Endodermal cell (in vitro differentiated cells): Measurements from ENCODE around the gene MED4. TPM values are rescaled to one million over a fixed set of nuclear protein-coding genes. Genes with fewer than 3 reads are reported as not detected.

Experiments
- DNase-seq: peaks from one replicate; pipeline ENCODE4 v3.0.0-alpha.2; 2017
- H3K27ac ChIP-seq: 2 replicates; pipeline ENCODE4 v1.5.1; 2013; ENCODE audit warnings: mild to moderate bottlenecking, low read depth, low read length, moderate library complexity
- H3K27me3 ChIP-seq: 2 replicates; pipeline ENCODE4 v1.6.1; 2013; ENCODE audit warnings: mild to moderate bottlenecking, low read length, moderate library complexity; ENCODE audit not compliant: insufficient read depth, control insufficient read depth, poor library complexity, severe bottlenecking
- H3K36me3 ChIP-seq: 2 replicates; pipeline ENCODE4 v1.7.0; 2013; ENCODE audit warnings: mild to moderate bottlenecking, low read length, moderate library complexity; ENCODE audit not compliant: control insufficient read depth, insufficient read depth
- H3K4me1 ChIP-seq: one replicate; pipeline ENCODE4 v1.7.0; 2013; ENCODE audit warnings: low read length; ENCODE audit not compliant: control insufficient read depth, insufficient read depth
- H3K4me3 ChIP-seq: 2 replicates; pipeline ENCODE4 v1.5.1; 2013; ENCODE audit warnings: mild to moderate bottlenecking, low read length, moderate library complexity
- H3K9ac ChIP-seq: 2 replicates; pipeline ENCODE4 v1.6.1; 2013; ENCODE audit warnings: mild to moderate bottlenecking, low read length, moderate library complexity; ENCODE audit not compliant: poor library complexity, severe bottlenecking; ENCODE audit errors: extremely low read depth
- H3K9me3 ChIP-seq: 2 replicates; pipeline ENCODE4 v1.6.1; 2013; ENCODE audit warnings: mild to moderate bottlenecking, low read length, moderate library complexity; ENCODE audit not compliant: control insufficient read depth
- H3K27ac Mint-ChIP-seq: 2 replicates; pipeline ENCODE4 v1.8.0; 2020; ENCODE audit warnings: mixed read lengths
- H3K27me3 Mint-ChIP-seq: 2 replicates; pipeline ENCODE4 v1.8.0; 2021; ENCODE audit warnings: mild to moderate bottlenecking, mixed read lengths; ENCODE audit not compliant: insufficient read depth
- H3K36me3 Mint-ChIP-seq: 2 replicates; pipeline ENCODE4 v1.8.0; 2020; ENCODE audit warnings: low read depth, mixed read lengths
- H3K4me1 Mint-ChIP-seq: 2 replicates; pipeline ENCODE4 v1.8.0; 2020; ENCODE audit warnings: mixed read lengths
- H3K4me3 Mint-ChIP-seq: 2 replicates; pipeline ENCODE4 v1.8.0; 2020; ENCODE audit warnings: mild to moderate bottlenecking, moderate library complexity, mixed read lengths
- H3K9me3 Mint-ChIP-seq: 2 replicates; pipeline ENCODE4 v1.8.0; 2020; ENCODE audit warnings: mild to moderate bottlenecking, mixed read lengths
- WGBS, 2 experiments: methylation state at CpG; one replicate each; pipeline versions ENCODE4 v1.1.5 to v1.1.7; 2013; ENCODE audit warnings: missing lambda C conversion rate in 2 of 2, mixed read lengths in 1 of 2; ENCODE audit not compliant: insufficient coverage in 1 of 2, insufficient read length in 1 of 2; 5-methylcytosine and 5-hydroxymethylcytosine counted together
- total RNA-seq, 2 donors: library from RNA; stranded (reverse); fragmentation: NEBNext Ultra II Directional in 1 of 2; extraction: Animal tissue kit (Norgen Biotek cat#: 25700) in 1 of 2; gene quantifications; 2 replicates in 1 of 2; 3 replicates in 1 of 2; pipeline ENCODE4 v1.2.1, GENCODE V29; 2021
- TF ChIP-seq, protein P1 (sequence below): fragments of 200-600 bp; sonication (generic); conservative IDR thresholded peaks from 2 replicates; pipeline ENCODE4 v1.5.0; 2021; ENCODE audit warnings: antibody characterized with exemption, mild to moderate bottlenecking

Gene MED4
- total RNA-seq, 2 donors from 2014 or later = 56.4 to 68.1 TPM

DNA sequence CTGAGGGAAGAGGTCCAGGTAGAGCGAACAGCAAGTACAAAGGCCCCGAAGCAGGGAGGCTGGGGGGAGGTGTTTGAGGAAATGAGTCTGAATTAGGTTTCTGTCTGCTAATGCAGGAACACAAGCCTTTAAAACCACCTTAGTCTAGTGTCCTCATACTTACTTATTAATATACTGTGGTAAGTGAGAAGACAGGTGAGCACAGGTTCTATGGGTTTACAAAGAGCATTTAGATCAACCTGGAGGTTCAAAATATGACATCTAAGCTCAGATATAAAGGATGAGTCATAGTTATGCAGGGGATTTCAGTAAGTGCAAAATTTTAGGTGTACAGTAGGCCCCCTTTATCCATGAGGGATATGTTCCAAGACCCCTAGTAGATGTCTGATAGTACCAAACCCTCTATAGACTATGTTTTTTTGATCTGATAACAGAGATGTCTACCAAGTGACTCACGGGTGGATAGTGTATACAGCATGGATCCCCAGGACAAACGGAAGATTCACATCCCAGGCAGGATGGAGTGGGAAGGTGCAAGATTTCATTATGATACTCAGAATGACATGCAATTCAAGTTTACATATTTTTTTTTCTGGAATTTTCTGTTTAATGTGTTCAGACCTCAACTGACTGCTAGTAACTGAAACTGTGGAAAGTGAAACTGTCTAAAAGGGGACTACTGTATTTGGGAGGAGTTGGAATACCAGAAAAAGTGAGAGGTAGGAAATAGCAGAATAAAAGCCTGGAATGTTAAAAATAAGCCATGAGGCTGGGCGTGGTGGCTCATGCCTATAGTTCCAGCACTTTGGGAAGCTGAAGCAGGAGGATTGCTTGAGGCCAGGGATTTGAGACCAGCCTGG is 18.2 kb upstream of the MED4 start:
- Mint-ChIP-seq H3K27me3 (peaks cover 60% of the 10 kb centered on the region), H3K4me1 (peaks cover 12% of the 10 kb centered on the region), H3K36me3 (no peaks in the 10 kb centered on the region), H3K9me3 (no peaks in the 10 kb centered on the region), H3K27ac (no peak overlapping the region), H3K4me3 (no peak overlapping the region)
- H3K27me3 ChIP-seq = no peaks in the 10 kb centered on the region
- H3K27ac ChIP-seq = no peak overlapping the region
- H3K4me3 ChIP-seq = no peak overlapping the region
- 85% methylated on average over 5 of the region's 5 CpGs; no CpG with 5 or more reads in 1 of the 2 experiments for WGBS, 2 experiments
- no peaks in the 10 kb centered on the region for H3K9me3 ChIP-seq
- TF ChIP-seq, protein P1, sequence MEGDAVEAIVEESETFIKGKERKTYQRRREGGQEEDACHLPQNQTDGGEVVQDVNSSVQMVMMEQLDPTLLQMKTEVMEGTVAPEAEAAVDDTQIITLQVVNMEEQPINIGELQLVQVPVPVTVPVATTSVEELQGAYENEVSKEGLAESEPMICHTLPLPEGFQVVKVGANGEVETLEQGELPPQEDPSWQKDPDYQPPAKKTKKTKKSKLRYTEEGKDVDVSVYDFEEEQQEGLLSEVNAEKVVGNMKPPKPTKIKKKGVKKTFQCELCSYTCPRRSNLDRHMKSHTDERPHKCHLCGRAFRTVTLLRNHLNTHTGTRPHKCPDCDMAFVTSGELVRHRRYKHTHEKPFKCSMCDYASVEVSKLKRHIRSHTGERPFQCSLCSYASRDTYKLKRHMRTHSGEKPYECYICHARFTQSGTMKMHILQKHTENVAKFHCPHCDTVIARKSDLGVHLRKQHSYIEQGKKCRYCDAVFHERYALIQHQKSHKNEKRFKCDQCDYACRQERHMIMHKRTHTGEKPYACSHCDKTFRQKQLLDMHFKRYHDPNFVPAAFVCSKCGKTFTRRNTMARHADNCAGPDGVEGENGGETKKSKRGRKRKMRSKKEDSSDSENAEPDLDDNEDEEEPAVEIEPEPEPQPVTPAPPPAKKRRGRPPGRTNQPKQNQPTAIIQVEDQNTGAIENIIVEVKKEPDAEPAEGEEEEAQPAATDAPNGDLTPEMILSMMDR = no peak
- H3K36me3 ChIP-seq = no peaks in the 10 kb centered on the region
- H3K4me1 ChIP-seq = peaks cover 7% of the 10 kb centered on the region
- no peak overlapping the region for H3K9ac ChIP-seq
- no peak for DNase-seq

DNA sequence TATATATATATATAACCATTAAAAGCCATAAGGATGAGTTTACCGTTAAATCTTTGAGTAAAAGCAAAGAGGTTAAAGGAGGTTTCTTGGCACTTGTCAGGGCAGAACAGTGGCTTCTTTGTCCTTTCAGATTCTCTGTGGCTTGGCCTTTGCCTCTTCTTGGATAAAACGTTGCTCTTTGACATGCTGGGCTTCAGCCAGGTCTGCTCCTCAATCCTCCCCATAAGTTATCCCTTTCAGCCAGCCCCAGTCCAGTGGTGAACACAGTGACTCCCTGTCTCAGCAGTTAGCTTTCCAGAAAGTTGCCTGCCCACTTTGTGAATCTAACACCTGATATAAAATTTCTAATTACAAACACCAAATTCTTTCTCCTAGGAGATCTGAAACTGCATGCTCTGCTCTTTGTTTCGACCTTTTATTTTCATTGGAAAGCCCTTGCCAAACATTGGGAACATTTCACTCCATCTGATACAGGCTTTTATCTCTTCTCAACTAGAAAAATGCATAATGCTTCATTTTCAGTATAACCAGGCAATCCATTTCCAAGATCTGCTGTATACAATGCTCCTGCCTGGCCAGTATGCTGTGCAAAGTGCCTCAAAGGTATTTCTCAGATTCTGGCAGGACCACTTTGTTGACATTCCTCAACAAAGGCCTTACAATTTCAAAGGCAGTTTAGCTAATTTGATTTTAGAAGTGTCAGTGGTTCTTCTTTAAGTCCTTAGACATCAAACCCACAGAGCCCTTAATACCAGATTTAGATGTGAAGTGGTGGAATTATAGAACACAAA is 16.2 kb upstream of the MED4 start:
- Mint-ChIP-seq H3K4me1 (peaks cover 12% of the 10 kb centered on the region), H3K27me3 (peaks cover 45% of the 10 kb centered on the region), H3K4me3 (no peak overlapping the region), H3K9me3 (no peaks in the 10 kb centered on the region), H3K36me3 (no peaks in the 10 kb centered on the region), H3K27ac (no peak overlapping the region)
- DNase-seq = no peak
- WGBS, 2 experiments = 53 to 81% methylated on average over 2 to 3 of the region's 3 CpGs
- Histone ChIP-seq H3K36me3 (no peaks in the 10 kb centered on the region), H3K9ac (no peak overlapping the region), H3K27me3 (no peaks in the 10 kb centered on the region), H3K27ac (no peak overlapping the region), H3K4me1 (peaks cover 7% of the 10 kb centered on the region), H3K4me3 (no peak overlapping the region), H3K9me3 (no peaks in the 10 kb centered on the region)
- TF ChIP-seq, protein P1 = no peak

DNA sequence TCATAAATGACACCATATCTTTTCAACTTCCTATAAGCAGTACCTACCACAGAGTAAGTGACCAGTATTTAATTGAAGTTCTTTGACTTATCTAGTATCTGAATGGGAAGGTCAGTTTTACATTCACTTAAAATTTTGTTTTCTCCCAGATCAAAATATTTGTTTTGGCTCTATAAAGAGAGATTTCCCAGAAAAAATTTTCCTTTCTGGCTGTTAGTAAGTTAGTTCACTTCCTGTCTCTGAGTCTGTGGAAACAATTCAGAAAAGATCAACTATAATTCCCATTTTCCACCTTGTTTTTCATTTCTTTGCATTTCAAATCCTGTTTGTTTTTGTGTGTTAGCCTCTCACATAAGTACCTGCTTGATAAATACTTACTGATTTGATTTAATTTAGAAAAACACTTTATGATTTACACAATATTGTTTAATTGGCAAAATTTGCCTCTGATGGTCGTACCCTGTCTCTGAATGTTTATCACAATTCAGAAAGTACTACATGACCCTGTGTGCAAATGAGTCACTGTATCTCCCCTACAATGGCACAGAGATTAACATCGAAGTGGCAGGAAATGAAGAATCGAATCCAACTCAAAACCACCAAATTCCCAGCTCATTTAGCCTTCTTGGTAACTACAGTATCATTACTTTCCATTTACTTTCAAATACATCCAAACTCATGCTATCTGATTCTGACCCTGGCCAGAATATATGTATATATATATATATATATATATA is 15.4 kb upstream of the MED4 start:
- H3K4me3 Mint-ChIP-seq = no peak overlapping the region
- no peak overlapping the region for H3K27ac ChIP-seq
- H3K36me3 ChIP-seq = no peaks in the 10 kb centered on the region
- H3K9ac ChIP-seq = no peak overlapping the region
- no peaks in the 10 kb centered on the region for H3K9me3 ChIP-seq
- H3K27me3 ChIP-seq = no peaks in the 10 kb centered on the region
- 96 to 100% methylated on average over 3 of the region's 3 CpGs for WGBS, 2 experiments
- H3K9me3 Mint-ChIP-seq = no peaks in the 10 kb centered on the region
- H3K36me3 Mint-ChIP-seq = no peaks in the 10 kb centered on the region
- peaks cover 12% of the 10 kb centered on the region for H3K4me1 Mint-ChIP-seq
- no peak overlapping the region for H3K27ac Mint-ChIP-seq
- TF ChIP-seq, protein P1 = no peak
- H3K4me1 ChIP-seq = peaks cover 7% of the 10 kb centered on the region
- H3K27me3 Mint-ChIP-seq = peaks cover 42% of the 10 kb centered on the region
- DNase-seq = no peak
- H3K4me3 ChIP-seq = no peak overlapping the region
